Measurements from ENCODE around the gene ST6GALNAC3.

Gene ST6GALNAC3

GRCh38 chr1:76379506-76379905 lies 305.0 kb downstream of the ST6GALNAC3 start:
- Histone ChIP-seq H3K4me3 (ENCODE audit: low read length) (no peak overlapping the region), H3K36me3 (ENCODE audit: control insufficient read depth, low read length) (no peaks in the 10 kb centered on the region), H3K27ac (ENCODE audit: low read depth, low read length) (no peak overlapping the region), H3K4me2 (ENCODE audit: low read length) (no peak overlapping the region), H3K9me3 (ENCODE audit: control insufficient read depth, insufficient read depth, low read length) (no peaks in the 10 kb centered on the region), H3K9me2 (replicated peaks; ENCODE audit: control insufficient read depth, low read length) (no peaks in the 10 kb centered on the region), H3K79me2 (ENCODE audit: control insufficient read depth, low read length) (no peaks in the 10 kb centered on the region), H3K27me3 (ENCODE audit: control insufficient read depth, low read length) (no peaks in the 10 kb centered on the region), H3F3A (ENCODE audit: control insufficient read depth, insufficient read depth) (no peaks in the 10 kb centered on the region), H4K20me1 (ENCODE audit: control insufficient read depth, insufficient read depth, low read depth, low read length) (no peaks in the 10 kb centered on the region), H3K4me1 (ENCODE audit: control insufficient read depth, low read length) (no peaks in the 10 kb centered on the region)
- no peak for TF ChIP-seq CTCF (IDR thresholded peaks at IDR 0.05; ENCODE audit: low read depth, low read length, poor library complexity, severe bottlenecking)
- TF ChIP-seq EZH2phosphoT487 (IDR thresholded peaks at IDR 0.05; ENCODE audit: borderline replicate concordance, low read length): no peak

- H3K4me1 ChIP-seq (ENCODE audit: control insufficient read depth, low read length): no peaks in the 10 kb centered on the region
- H3K9me3 ChIP-seq (ENCODE audit: control insufficient read depth, insufficient read depth, low read length): no peaks in the 10 kb centered on the region
- no peaks in the 10 kb centered on the region for H3K9me2 ChIP-seq (replicated peaks; ENCODE audit: control insufficient read depth, low read length)
- no peaks in the 10 kb centered on the region for H3K79me2 ChIP-seq (ENCODE audit: control insufficient read depth, low read length)
- no peak overlapping the region for H3K4me3 ChIP-seq (ENCODE audit: low read length)
- H3K36me3 ChIP-seq (ENCODE audit: control insufficient read depth, low read length): no peaks in the 10 kb centered on the region
- no peak overlapping the region for H3K4me2 ChIP-seq (ENCODE audit: low read length)
- no peak overlapping the region for H3K27ac ChIP-seq (ENCODE audit: low read depth, low read length)
- H3K27me3 ChIP-seq (ENCODE audit: control insufficient read depth, low read length): no peaks in the 10 kb centered on the region
- TF ChIP-seq EZH2phosphoT487 (IDR thresholded peaks at IDR 0.05; ENCODE audit: borderline replicate concordance, low read length): no peak
- TF ChIP-seq CTCF (IDR thresholded peaks at IDR 0.05; ENCODE audit: low read depth, low read length, poor library complexity, severe bottlenecking): no peak
- no peaks in the 10 kb centered on the region for H4K20me1 ChIP-seq (ENCODE audit: control insufficient read depth, insufficient read depth, low read depth, low read length)
- no peaks in the 10 kb centered on the region for H3F3A ChIP-seq (ENCODE audit: control insufficient read depth, insufficient read depth)
Measured at GRCh38 chr1:76381450-76382097, 307.0 kb downstream of the ST6GALNAC3 start.

GRCh38 chr1:76388261-76388660 lies 313.7 kb downstream of the ST6GALNAC3 start:
- H3K4me2 ChIP-seq (ENCODE audit: low read length): no peak overlapping the region
- no peak overlapping the region for H3K27ac ChIP-seq (ENCODE audit: low read depth, low read length)
- no peaks in the 10 kb centered on the region for H3K27me3 ChIP-seq (ENCODE audit: control insufficient read depth, low read length)
- no peaks in the 10 kb centered on the region for H3K36me3 ChIP-seq (ENCODE audit: control insufficient read depth, low read length)
- H3F3A ChIP-seq (ENCODE audit: control insufficient read depth, insufficient read depth): no peaks in the 10 kb centered on the region
- H3K4me1 ChIP-seq (ENCODE audit: control insufficient read depth, low read length): no peaks in the 10 kb centered on the region
- no peaks in the 10 kb centered on the region for H3K9me2 ChIP-seq (replicated peaks; ENCODE audit: control insufficient read depth, low read length)
- H3K79me2 ChIP-seq (ENCODE audit: control insufficient read depth, low read length): no peaks in the 10 kb centered on the region
- H3K9me3 ChIP-seq (ENCODE audit: control insufficient read depth, insufficient read depth, low read length): no peaks in the 10 kb centered on the region
- H4K20me1 ChIP-seq (ENCODE audit: control insufficient read depth, insufficient read depth, low read depth, low read length): no peaks in the 10 kb centered on the region
- TF ChIP-seq EZH2phosphoT487 (IDR thresholded peaks at IDR 0.05; ENCODE audit: borderline replicate concordance, low read length) (no peak), CTCF (IDR thresholded peaks at IDR 0.05; ENCODE audit: low read depth, low read length, poor library complexity, severe bottlenecking) (no peak)
- no peak overlapping the region for H3K4me3 ChIP-seq (ENCODE audit: low read length)
